GM12801 (cell line): Measurements from ENCODE around the gene IGDCC3.

ENCODE experiments used
- CTCF ChIP-seq: IDR thresholded peaks from one replicate; pipeline ENCODE4 v1.5.1; 2011; ENCODE audit warnings: control low read depth; ENCODE audit not compliant: insufficient read length; ENCODE audit errors: extremely low read depth

IGDCC3 gene

GRCh38 chr15:65377976-65378366 lies at the start of gene IGDCC3:
IGDCC3 (minus strand) TSS chr15:65378002; CDS start chr15:65377788, 214 bp downstream.
- no peak for TF ChIP-seq CTCF

GRCh38 chr15:65426216-65426853 lies 48.5 kb upstream of the IGDCC3 start:
- TF ChIP-seq CTCF, result no peak

DNA sequence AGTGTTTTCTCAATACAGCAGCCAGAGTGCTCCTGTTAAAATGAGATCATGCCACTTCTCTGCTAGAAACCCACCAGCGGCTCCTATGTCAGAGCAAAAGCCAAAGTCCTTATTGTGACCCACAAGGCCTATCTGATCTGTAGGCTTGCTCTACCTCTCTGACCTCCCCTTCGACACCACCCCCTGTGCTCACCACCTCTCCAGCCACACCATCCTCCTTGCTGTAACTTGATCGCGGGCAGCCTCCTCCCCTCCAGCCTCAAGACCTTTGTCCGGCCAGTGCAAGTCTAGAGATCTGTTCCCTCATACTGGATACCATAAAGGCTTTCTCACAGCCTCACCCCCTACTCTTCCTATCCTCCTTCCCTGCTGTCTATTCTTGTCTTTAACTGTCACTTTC lies 46.9 kb upstream of the IGDCC3 start:
- no peak for TF ChIP-seq CTCF

DNA sequence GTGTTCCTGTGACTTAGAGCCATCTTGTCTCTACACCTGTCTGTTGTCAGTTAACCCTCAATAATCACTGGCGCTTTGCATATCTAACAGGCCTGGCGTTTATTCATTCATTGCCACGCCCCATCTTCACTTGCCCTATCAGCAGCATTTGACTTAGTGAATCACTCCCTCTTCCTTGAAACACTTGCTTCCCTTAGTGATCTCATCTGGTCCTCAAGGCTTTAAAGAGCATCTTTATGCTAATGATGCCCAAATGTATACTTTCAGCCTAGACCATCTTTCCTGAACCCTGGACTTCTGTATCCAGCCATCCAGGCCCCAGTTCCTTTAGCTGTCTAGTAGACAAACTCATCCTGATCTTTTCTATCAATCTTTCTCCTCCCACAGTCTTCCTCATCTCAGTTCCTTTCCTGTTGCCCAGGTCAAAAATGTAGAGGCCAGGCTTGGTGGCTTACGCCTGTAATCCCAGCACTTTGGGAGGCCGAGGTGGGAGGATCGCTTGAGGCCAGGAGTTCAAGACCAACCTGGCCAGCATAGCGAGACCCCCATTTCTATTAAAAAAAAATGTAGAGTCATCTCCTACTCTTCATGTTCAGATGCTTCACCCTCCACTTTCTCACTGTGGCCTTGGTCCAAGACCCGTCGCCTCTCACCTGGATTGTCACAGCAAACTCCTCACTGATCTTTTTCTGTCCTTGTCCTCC lies 46.3 kb upstream of the IGDCC3 start:
- TF ChIP-seq CTCF, result no peak

DNA sequence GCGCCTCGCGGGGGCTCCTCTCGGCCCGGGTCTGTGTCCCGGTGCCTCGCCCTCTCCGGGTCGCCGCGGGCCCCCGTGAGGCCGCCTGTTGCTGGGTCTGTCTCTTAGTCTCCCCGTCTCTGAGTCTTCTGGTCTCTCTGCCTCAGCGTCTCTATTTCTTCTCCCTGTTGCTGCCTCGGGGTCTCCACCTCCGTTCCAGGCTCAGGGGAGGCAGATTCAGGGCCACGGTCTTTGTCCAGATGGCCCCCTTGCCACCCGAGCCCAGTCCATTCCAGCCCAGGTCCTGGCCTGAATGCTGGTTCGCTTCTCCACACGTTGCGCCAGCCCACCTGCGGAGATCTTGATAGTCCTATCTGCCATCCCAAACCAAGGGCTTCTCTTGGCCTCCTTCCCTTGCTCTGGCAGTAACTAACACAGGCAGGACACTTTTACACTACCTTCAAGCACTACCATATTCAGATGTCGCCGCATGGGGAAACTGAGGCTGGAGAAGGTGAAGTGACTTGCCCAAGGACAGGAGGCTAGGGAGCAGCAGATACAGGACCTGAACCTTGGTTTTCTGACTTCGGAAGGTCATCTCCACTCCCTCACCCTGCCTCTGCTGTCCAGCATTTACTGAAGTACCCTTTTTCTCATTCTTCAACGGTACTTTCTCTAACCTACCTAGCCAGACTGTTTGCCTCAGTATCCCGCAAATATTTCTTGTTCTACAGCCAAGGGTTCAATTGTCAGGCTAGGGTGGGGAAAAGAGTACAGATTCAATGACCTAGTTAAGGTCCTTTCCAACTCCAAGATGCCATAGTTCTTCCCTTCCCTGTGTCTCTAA lies 45.6 kb upstream of the IGDCC3 start:
- TF ChIP-seq CTCF, result no peak

- TF ChIP-seq CTCF, result no peak
Measured at GRCh38 chr15:65421360-65422215, 43.8 kb upstream of the IGDCC3 start.
